ENCODE results near the gene RPTOR.

Gene RPTOR

DNA sequence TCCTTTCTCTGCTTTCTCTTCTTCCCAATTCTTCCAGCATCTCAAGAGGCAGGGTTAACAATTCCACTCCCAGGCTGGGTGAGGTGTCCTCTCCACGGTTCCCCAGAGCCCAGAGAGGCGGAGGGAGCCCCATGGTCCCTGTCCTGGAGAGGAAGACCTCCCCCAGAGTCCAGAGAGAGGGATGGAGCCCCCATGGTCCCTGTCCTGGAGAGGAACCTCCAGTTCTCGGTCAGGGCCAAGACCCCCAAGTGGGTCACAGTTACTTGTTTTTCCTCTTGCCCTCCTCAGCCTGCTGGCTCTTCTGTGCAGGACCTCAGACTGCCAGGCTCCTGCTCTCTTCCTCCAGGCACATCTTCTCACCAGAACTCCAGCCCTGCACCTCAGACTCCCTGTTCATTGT lies 135.2 kb downstream of the RPTOR start:
- no peak for DNase-seq (ENCODE audit: low read depth in 1 of 2, low spot score in 1 of 2)
- no peak overlapping the region for H3K27ac ChIP-seq (replicated peaks)
- H3K4me3 ChIP-seq (replicated peaks; ENCODE audit: insufficient read depth, low read length): no peak overlapping the region
- H3K27me3 ChIP-seq (ENCODE audit: insufficient read depth, poor library complexity, severe bottlenecking): no peaks in the 10 kb centered on the region
- TF ChIP-seq, protein P1, sequence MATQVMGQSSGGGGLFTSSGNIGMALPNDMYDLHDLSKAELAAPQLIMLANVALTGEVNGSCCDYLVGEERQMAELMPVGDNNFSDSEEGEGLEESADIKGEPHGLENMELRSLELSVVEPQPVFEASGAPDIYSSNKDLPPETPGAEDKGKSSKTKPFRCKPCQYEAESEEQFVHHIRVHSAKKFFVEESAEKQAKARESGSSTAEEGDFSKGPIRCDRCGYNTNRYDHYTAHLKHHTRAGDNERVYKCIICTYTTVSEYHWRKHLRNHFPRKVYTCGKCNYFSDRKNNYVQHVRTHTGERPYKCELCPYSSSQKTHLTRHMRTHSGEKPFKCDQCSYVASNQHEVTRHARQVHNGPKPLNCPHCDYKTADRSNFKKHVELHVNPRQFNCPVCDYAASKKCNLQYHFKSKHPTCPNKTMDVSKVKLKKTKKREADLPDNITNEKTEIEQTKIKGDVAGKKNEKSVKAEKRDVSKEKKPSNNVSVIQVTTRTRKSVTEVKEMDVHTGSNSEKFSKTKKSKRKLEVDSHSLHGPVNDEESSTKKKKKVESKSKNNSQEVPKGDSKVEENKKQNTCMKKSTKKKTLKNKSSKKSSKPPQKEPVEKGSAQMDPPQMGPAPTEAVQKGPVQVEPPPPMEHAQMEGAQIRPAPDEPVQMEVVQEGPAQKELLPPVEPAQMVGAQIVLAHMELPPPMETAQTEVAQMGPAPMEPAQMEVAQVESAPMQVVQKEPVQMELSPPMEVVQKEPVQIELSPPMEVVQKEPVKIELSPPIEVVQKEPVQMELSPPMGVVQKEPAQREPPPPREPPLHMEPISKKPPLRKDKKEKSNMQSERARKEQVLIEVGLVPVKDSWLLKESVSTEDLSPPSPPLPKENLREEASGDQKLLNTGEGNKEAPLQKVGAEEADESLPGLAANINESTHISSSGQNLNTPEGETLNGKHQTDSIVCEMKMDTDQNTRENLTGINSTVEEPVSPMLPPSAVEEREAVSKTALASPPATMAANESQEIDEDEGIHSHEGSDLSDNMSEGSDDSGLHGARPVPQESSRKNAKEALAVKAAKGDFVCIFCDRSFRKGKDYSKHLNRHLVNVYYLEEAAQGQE (IDR thresholded peaks at IDR 0.05; ENCODE audit: insufficient replicate concordance, low read depth): no peak
- TF ChIP-seq SPI1 (IDR thresholded peaks at IDR 0.05; ENCODE audit: borderline replicate concordance, low read depth): no peak
- TF ChIP-seq, protein P2, sequence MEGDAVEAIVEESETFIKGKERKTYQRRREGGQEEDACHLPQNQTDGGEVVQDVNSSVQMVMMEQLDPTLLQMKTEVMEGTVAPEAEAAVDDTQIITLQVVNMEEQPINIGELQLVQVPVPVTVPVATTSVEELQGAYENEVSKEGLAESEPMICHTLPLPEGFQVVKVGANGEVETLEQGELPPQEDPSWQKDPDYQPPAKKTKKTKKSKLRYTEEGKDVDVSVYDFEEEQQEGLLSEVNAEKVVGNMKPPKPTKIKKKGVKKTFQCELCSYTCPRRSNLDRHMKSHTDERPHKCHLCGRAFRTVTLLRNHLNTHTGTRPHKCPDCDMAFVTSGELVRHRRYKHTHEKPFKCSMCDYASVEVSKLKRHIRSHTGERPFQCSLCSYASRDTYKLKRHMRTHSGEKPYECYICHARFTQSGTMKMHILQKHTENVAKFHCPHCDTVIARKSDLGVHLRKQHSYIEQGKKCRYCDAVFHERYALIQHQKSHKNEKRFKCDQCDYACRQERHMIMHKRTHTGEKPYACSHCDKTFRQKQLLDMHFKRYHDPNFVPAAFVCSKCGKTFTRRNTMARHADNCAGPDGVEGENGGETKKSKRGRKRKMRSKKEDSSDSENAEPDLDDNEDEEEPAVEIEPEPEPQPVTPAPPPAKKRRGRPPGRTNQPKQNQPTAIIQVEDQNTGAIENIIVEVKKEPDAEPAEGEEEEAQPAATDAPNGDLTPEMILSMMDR (IDR thresholded peaks at IDR 0.05; ENCODE audit: insufficient read depth, low read length): no peak
- TF ChIP-seq POLR2AphosphoS5 (IDR thresholded peaks at IDR 0.05; ENCODE audit: low read depth): no peak
- TF ChIP-seq GABPA (IDR thresholded peaks at IDR 0.05; ENCODE audit: low read depth): no peak

DNA sequence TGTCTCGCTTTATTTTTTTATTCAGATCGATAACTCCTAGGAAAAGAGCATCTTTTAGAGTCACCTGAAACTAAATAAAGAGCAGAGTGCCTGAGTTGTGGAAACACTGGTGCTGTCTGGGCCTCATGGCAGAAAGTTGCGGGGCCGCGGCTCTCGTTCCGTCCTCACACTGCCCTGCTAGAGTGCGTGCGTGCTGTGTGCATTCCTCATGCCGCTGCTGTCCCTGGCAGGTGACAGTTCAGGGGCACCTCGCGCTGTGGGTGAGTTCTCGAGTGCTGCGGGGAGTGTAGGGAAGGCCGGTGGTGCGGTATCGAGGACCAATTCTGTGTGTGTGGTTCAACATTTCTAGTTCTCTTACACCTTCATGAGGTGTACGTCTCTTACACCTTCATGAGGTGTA lies 136.6 kb downstream of the RPTOR start:
- DNase-seq (ENCODE audit: low read depth in 1 of 2, low spot score in 1 of 2): no peak
- Histone ChIP-seq H3K27ac (replicated peaks) (no peak overlapping the region), H3K4me3 (replicated peaks; ENCODE audit: insufficient read depth, low read length) (no peak overlapping the region), H3K27me3 (ENCODE audit: insufficient read depth, poor library complexity, severe bottlenecking) (no peaks in the 10 kb centered on the region)
- TF ChIP-seq GABPA (IDR thresholded peaks at IDR 0.05; ENCODE audit: low read depth): no peak
- no peak for TF ChIP-seq SPI1 (IDR thresholded peaks at IDR 0.05; ENCODE audit: borderline replicate concordance, low read depth)
- TF ChIP-seq, protein P2 (IDR thresholded peaks at IDR 0.05; ENCODE audit: insufficient read depth, low read length): no peak
- TF ChIP-seq, protein P1 (IDR thresholded peaks at IDR 0.05; ENCODE audit: insufficient replicate concordance, low read depth): no peak
- no peak for TF ChIP-seq POLR2AphosphoS5 (IDR thresholded peaks at IDR 0.05; ENCODE audit: low read depth)

DNA sequence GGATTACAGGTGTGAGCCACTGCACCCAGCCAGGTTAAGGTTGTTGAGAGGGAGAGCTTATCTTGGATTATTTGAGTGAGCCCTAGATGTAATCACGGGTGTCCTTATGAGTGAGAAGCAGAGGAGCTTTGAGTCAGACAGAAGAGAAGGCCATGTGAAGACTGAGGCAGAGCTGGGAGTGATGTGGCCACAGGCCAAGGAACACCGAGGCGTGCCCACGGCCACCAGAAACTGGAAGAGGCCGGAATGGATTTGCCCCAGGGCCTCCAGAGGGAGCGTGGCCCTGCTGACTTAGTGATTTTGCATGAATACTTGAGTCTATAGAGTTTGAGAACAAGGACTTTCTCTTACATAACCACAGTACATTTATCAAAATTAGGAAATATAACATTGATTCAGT lies 137.7 kb downstream of the RPTOR start:
- Histone ChIP-seq H3K27me3 (ENCODE audit: insufficient read depth, poor library complexity, severe bottlenecking) (no peaks in the 10 kb centered on the region), H3K4me3 (replicated peaks; ENCODE audit: insufficient read depth, low read length) (no peak overlapping the region), H3K27ac (replicated peaks) (no peak overlapping the region)
- no peak for DNase-seq (ENCODE audit: low read depth in 1 of 2, low spot score in 1 of 2)
- TF ChIP-seq POLR2AphosphoS5 (IDR thresholded peaks at IDR 0.05; ENCODE audit: low read depth) (no peak), GABPA (IDR thresholded peaks at IDR 0.05; ENCODE audit: low read depth) (no peak), SPI1 (IDR thresholded peaks at IDR 0.05; ENCODE audit: borderline replicate concordance, low read depth) (no peak)
- TF ChIP-seq, protein P2 (IDR thresholded peaks at IDR 0.05; ENCODE audit: insufficient read depth, low read length): no peak
- TF ChIP-seq, protein P1 (IDR thresholded peaks at IDR 0.05; ENCODE audit: insufficient replicate concordance, low read depth): no peak
